GM10248 (cell line): ENCODE results near the gene PTPA.
"Not testable (repeated sequence)": the region's sequence is repeated elsewhere in the genome, so short reads cannot be mapped to it uniquely, and the experiment has no call there.

Experiments used
- CTCF ChIA-PET: fragments of 300-600 bp; sonication (Branson Sonifier 250); formaldehyde crosslinking; extraction: SDS; loops from one replicate; lab custom pipeline; 2021; ENCODE audit warnings: antibody characterized with exemption; lab: Yijun Ruan, JAX
- POLR2A ChIA-PET: fragments of 350-650 bp; sonication (Branson Sonifier 250); formaldehyde crosslinking; extraction: SDS; loops from one replicate; lab custom pipeline; 2020; ENCODE audit warnings: antibody characterized with exemption; lab: Yijun Ruan, JAX
- DNase-seq: peaks from one replicate; pipeline ENCODE4 v3.0.0; 2012; ENCODE audit errors: extremely low spot score
- CTCF ChIP-seq: IDR thresholded peaks from 2 replicates; pipeline ENCODE4 v1.5.1; 2012; ENCODE audit warnings: mild to moderate bottlenecking, low read depth; ENCODE audit errors: extremely low read depth, missing control alignments, control extremely low read depth

The PTPA gene

GRCh38 chr9:129108083-129108804, 3.0 kb upstream of the PTPA start:
- DNase-seq: no peak
- ChIA-PET POLR2A (no interaction called here), CTCF (no interaction called here)
- no peak for TF ChIP-seq CTCF

GRCh38 chr9:129108805-129109536, 2.2 kb upstream of the PTPA start:
- ChIA-PET POLR2A (no interaction called here), CTCF (interaction anchor here (0.6 kb wide), 1 partner anchor 23 kb away, joined by 3 read pairs; no protein-coding TSS in a partner anchor)
- no peak for DNase-seq
- no peak for TF ChIP-seq CTCF

GRCh38 chr9:129109537-129109903, 1.7 kb upstream of the PTPA start:
- no peak for DNase-seq
- TF ChIP-seq CTCF: no peak
- ChIA-PET POLR2A (no interaction called here), CTCF (interaction anchor here (0.6 kb wide), 1 partner anchor 22 kb away, joined by 3 read pairs; no protein-coding TSS in a partner anchor)

GRCh38 chr9:129109952-129110739, 1.1 kb upstream of the PTPA start:
- no peak for DNase-seq
- ChIA-PET POLR2A (interaction anchor here (1.7 kb wide), 1 partner anchor 33 kb away, joined by 5 read pairs; no protein-coding TSS in a partner anchor), CTCF (interaction anchor here (0.6 to 5.2 kb wide), 2 partner anchors 21 to 33 kb away, joined by 3 to 25 read pairs; no protein-coding TSS in a partner anchor)
- TF ChIP-seq CTCF: no peak

- DNase-seq: peak; percentile 52
- no peak for TF ChIP-seq CTCF
- ChIA-PET CTCF (interaction anchor here (1.4 to 5.8 kb wide), 5 partner anchors 11 to 499 kb away, joined by 3 to 38 read pairs (median 6); no protein-coding TSS in a partner anchor), POLR2A (interaction anchor here (0.5 to 1.7 kb wide), 3 partner anchors 31 to 409 kb away, joined by 4 to 5 read pairs (median 5); no protein-coding TSS in a partner anchor)
Measured at GRCh38 chr9:129111528-129112151, 425 bp downstream of the PTPA start.

- POLR2A ChIA-PET, DNase-seq: not testable (repeated sequence)
- CTCF ChIA-PET: interaction anchor here (1.4 to 5.8 kb wide), 7 partner anchors 10 to 511 kb away, joined by 3 to 38 read pairs (median 6); no protein-coding TSS in a partner anchor
Measured at GRCh38 chr9:129112526-129112925, 1.3 kb downstream of the PTPA start.
